DOHH2 (cell line): Measurements from ENCODE around the gene TSC1.

Source experiments
- H3F3A ChIP-seq: fragments of 200-600 bp; sonication (generic), shearing (Covaris generic); 2 replicates; pipeline ENCODE4 v1.6.0; 2016; ENCODE audit warnings: antibody characterized with exemption, mild to moderate bottlenecking; ENCODE audit not compliant: control insufficient read depth, insufficient read depth
- H3K27ac ChIP-seq: fragments of 200-600 bp; sonication (generic); 2 replicates; pipeline ENCODE4 v1.5.1; 2014; ENCODE audit warnings: low read depth, mild to moderate bottlenecking, low read length, moderate library complexity
- H3K27me3 ChIP-seq: fragments of 200-600 bp; sonication (generic); 2 replicates; pipeline ENCODE4 v1.6.1; 2014; ENCODE audit warnings: mild to moderate bottlenecking, low read length, mixed read lengths; ENCODE audit not compliant: control insufficient read depth
- H3K36me3 ChIP-seq: fragments of 200-600 bp; sonication (generic); 2 replicates; pipeline ENCODE4 v1.6.1; 2014; ENCODE audit warnings: mild to moderate bottlenecking, low read length, moderate library complexity, mixed read lengths; ENCODE audit not compliant: control insufficient read depth
- H3K4me1 ChIP-seq: fragments of 200-600 bp; sonication (generic); 2 replicates; pipeline ENCODE4 v1.6.1; 2014; ENCODE audit warnings: mild to moderate bottlenecking, low read length, mixed read lengths; ENCODE audit not compliant: control insufficient read depth
- H3K4me2 ChIP-seq: fragments of 200-600 bp; sonication (generic); 2 replicates; pipeline ENCODE4 v1.6.0; 2014; ENCODE audit warnings: mild to moderate bottlenecking, low read length, moderate library complexity
- H3K4me3 ChIP-seq: fragments of 200-600 bp; sonication (generic); 2 replicates; pipeline ENCODE4 v1.5.1; 2014; ENCODE audit warnings: mild to moderate bottlenecking, low read length, mixed read lengths
- H3K79me2 ChIP-seq: fragments of 200-600 bp; sonication (generic); 2 replicates; pipeline ENCODE4 v1.6.1; 2014; ENCODE audit warnings: mild to moderate bottlenecking, low read length, mixed read lengths; ENCODE audit not compliant: control insufficient read depth
- H3K9me2 ChIP-seq: fragments of 200-600 bp; sonication (generic); replicated peaks from 2 replicates; pipeline ENCODE4 v1.6.1; 2014; ENCODE audit warnings: mild to moderate bottlenecking, low read length, mixed read lengths; ENCODE audit not compliant: control insufficient read depth
- H3K9me3 ChIP-seq: fragments of 200-600 bp; sonication (generic); 2 replicates; pipeline ENCODE4 v1.6.1; 2014; ENCODE audit warnings: antibody characterized with exemption, low read length, mixed read lengths; ENCODE audit not compliant: control insufficient read depth, insufficient read depth
- H4K20me1 ChIP-seq: fragments of 200-600 bp; sonication (generic); 2 replicates; pipeline ENCODE4 v1.6.0; 2014; ENCODE audit warnings: low read depth, mild to moderate bottlenecking, antibody characterized with exemption, low read length, moderate library complexity; ENCODE audit not compliant: control insufficient read depth, insufficient read depth
- EZH2phosphoT487 ChIP-seq: fragments of 200-600 bp; sonication (generic); IDR thresholded peaks from 2 replicates; pipeline ENCODE4 v1.6.1; 2017; ENCODE audit warnings: borderline replicate concordance, mild to moderate bottlenecking, antibody characterized with exemption, low read length, moderate library complexity, mixed read lengths
- TF ChIP-seq, protein P1 (sequence below): fragments of 200-600 bp; sonication (generic); IDR thresholded peaks from one replicate; pipeline ENCODE4 v1.5.1; 2014; ENCODE audit warnings: antibody characterized with exemption, mild to moderate bottlenecking, low read depth, low read length; ENCODE audit not compliant: poor library complexity, severe bottlenecking

TSC1 gene

GRCh38 chr9:132975961-132976360 lies 31.5 kb upstream of the TSC1 start:
- peaks cover 7% of the 10 kb centered on the region; the same call in 1 of the 2 replicates for H3K27me3 ChIP-seq
- no peak overlapping the region for H3K4me2 ChIP-seq

DNA sequence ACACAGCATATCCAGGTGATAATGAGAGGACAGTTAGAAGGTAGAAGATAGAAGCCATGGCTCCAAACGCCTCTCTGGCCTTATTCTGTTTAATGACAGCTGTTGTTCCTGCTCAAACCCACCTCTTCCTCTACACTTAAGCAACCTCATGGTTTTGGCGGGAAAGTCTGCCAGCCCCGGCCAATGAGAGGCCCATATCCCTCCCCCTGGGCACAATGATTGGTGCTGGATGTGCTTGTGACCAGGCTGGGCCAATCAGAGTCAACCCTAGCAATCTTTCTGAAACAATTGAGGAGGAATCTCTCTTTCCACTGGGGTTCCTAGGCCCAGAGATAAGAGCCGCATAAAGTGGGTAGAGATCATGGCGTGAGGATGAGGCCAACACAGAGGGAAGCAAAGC lies 29.3 kb upstream of the TSC1 start:
- no peak overlapping the region for H3K27ac ChIP-seq
- TF ChIP-seq, protein P1, sequence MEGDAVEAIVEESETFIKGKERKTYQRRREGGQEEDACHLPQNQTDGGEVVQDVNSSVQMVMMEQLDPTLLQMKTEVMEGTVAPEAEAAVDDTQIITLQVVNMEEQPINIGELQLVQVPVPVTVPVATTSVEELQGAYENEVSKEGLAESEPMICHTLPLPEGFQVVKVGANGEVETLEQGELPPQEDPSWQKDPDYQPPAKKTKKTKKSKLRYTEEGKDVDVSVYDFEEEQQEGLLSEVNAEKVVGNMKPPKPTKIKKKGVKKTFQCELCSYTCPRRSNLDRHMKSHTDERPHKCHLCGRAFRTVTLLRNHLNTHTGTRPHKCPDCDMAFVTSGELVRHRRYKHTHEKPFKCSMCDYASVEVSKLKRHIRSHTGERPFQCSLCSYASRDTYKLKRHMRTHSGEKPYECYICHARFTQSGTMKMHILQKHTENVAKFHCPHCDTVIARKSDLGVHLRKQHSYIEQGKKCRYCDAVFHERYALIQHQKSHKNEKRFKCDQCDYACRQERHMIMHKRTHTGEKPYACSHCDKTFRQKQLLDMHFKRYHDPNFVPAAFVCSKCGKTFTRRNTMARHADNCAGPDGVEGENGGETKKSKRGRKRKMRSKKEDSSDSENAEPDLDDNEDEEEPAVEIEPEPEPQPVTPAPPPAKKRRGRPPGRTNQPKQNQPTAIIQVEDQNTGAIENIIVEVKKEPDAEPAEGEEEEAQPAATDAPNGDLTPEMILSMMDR: no peak
- TF ChIP-seq EZH2phosphoT487: no peak
- H3K27me3 ChIP-seq: peaks cover under 1% of the 10 kb centered on the region; the same call in 1 of the 2 replicates

More at GRCh38 chr9:132975961-132976360, 31.5 kb upstream of the TSC1 start:
- H3F3A ChIP-seq: peaks cover 7% of the 10 kb centered on the region
- no peaks in the 10 kb centered on the region for H3K79me2 ChIP-seq
- peaks cover 53% of the 10 kb centered on the region for H3K4me1 ChIP-seq
- H3K27ac ChIP-seq: no peak overlapping the region
- H3K9me2 ChIP-seq: no peaks in the 10 kb centered on the region
- peaks cover 3% of the 10 kb centered on the region; the same call in 1 of the 2 replicates for H3K9me3 ChIP-seq
- no peaks in the 10 kb centered on the region for H3K36me3 ChIP-seq
- no peak overlapping the region for H3K4me3 ChIP-seq
- no peaks in the 10 kb centered on the region for H4K20me1 ChIP-seq
- TF ChIP-seq EZH2phosphoT487: no peak
- TF ChIP-seq, protein P1: no peak

GRCh38 chr9:132973166-132973565 lies 28.8 kb upstream of the TSC1 start:
- Histone ChIP-seq H3K27ac (no peak overlapping the region), H4K20me1 (no peaks in the 10 kb centered on the region), H3K4me2 (no peak overlapping the region; the same call in 1 of the 2 replicates), H3K79me2 (no peaks in the 10 kb centered on the region), H3K27me3 (no peaks in the 10 kb centered on the region), H3K9me2 (no peaks in the 10 kb centered on the region), H3K4me3 (no peak overlapping the region), H3K9me3 (peaks cover 3% of the 10 kb centered on the region; the same call in 1 of the 2 replicates), H3K36me3 (no peaks in the 10 kb centered on the region), H3F3A (peaks cover 2% of the 10 kb centered on the region), H3K4me1 (peaks cover 49% of the 10 kb centered on the region)
- TF ChIP-seq, protein P1: no peak
- TF ChIP-seq EZH2phosphoT487: no peak

More for the DNA sequence above, 29.3 kb upstream of the TSC1 start:
- Histone ChIP-seq H3K4me3 (no peak overlapping the region), H3K4me2 (no peak overlapping the region), H4K20me1 (no peaks in the 10 kb centered on the region), H3K9me3 (peaks cover 3% of the 10 kb centered on the region; the same call in 1 of the 2 replicates), H3K9me2 (no peaks in the 10 kb centered on the region), H3K36me3 (no peaks in the 10 kb centered on the region), H3K4me1 (peaks cover 54% of the 10 kb centered on the region), H3K79me2 (no peaks in the 10 kb centered on the region), H3F3A (peaks cover 4% of the 10 kb centered on the region)
